H4 (cell line): ENCODE measurements around the gene SEPTIN5. TPM values are rescaled to one million over a fixed set of nuclear protein-coding genes. Genes with fewer than 3 reads are reported as not detected.
A peak's percentile ranks its signal among the peaks of the same experiment; 100 is the strongest.

Experiments used
- DNase-seq: peaks from one replicate; pipeline ENCODE4 v3.0.0-alpha.2; 2015; ENCODE audit warnings: low spot score
- total RNA-seq: library from RNA; depleted of rRNA; stranded (reverse); fragments of >200 nt; shearing (Covaris generic); gene quantifications from 2 replicates; pipeline ENCODE4 v1.2.3, GENCODE V29; 2014

SEPTIN5 gene
- total RNA-seq, 1 experiment from 2014 or later = 15.8 TPM

GRCh38 chr22:19705181-19705934, 8.9 kb upstream of the SEPTIN5 start:
- DNase-seq = no peak

GRCh38 chr22:19706661-19707151, 7.6 kb upstream of the SEPTIN5 start:
- DNase-seq = no peak

- DNase-seq = no peak
Measured at GRCh38 chr22:19707347-19708290, 6.7 kb upstream of the SEPTIN5 start.

GRCh38 chr22:19708321-19709011, 5.8 kb upstream of the SEPTIN5 start:
- no peak for DNase-seq

GRCh38 chr22:19709063-19709769, 5.1 kb upstream of the SEPTIN5 start:
- no peak for DNase-seq

- DNase-seq = no peak
Measured at GRCh38 chr22:19710020-19710768, 4.1 kb upstream of the SEPTIN5 start.

GRCh38 chr22:19710769-19711106, 3.6 kb upstream of the SEPTIN5 start:
- DNase-seq = no peak

GRCh38 chr22:19713245-19713644, 1.1 kb upstream of the SEPTIN5 start:
- no peak for DNase-seq

GRCh38 chr22:19713650-19714311, 522 bp upstream of the SEPTIN5 start:
- no peak for DNase-seq

- DNase-seq = no peak
Measured at GRCh38 chr22:19715188-19715930, 1.1 kb downstream of the SEPTIN5 start.

- DNase-seq = no peak
Measured at GRCh38 chr22:19716041-19716828, 1.9 kb downstream of the SEPTIN5 start.

- DNase-seq = no peak
Measured at GRCh38 chr22:19716829-19717105, 2.5 kb downstream of the SEPTIN5 start.

GRCh38 chr22:19717181-19717580, 2.9 kb downstream of the SEPTIN5 start:
- DNase-seq = no peak

- DNase-seq = peak; percentile 11
Measured at GRCh38 chr22:19717691-19718455, 3.6 kb downstream of the SEPTIN5 start.

GRCh38 chr22:19718456-19719049, 4.2 kb downstream of the SEPTIN5 start:
- no peak for DNase-seq

GRCh38 chr22:19719050-19719482, 4.8 kb downstream of the SEPTIN5 start:
- no peak for DNase-seq

GRCh38 chr22:19719488-19720021, 5.3 kb downstream of the SEPTIN5 start:
- DNase-seq = no peak
